T-helper 1 cell treated with Interleukin-12 subunit alpha and Interleukin-12 subunit beta and Interleukin-4 antibody, amounts not matched to agents 30 ng/mL and 1 ng/mL, for 36 hours (primary cell): ENCODE measurements around the gene IGIP. TPM values are rescaled to one million over a fixed set of nuclear protein-coding genes. Genes with fewer than 3 reads are reported as not detected.

Experiments used
- intact Hi-C: fragments of 100-400 bp; cut with micrococcal nuclease; formaldehyde crosslinking; loops from one replicate; pipeline ENCODE4 v1.15.1; 2024
- total RNA-seq: library from RNA; stranded (reverse); gene quantifications from 2 replicates; pipeline ENCODE4 v1.2.3, GENCODE V29; 2022

IGIP gene
- total RNA-seq, 1 donor from 2014 or later, result 3.9 TPM

DNA sequence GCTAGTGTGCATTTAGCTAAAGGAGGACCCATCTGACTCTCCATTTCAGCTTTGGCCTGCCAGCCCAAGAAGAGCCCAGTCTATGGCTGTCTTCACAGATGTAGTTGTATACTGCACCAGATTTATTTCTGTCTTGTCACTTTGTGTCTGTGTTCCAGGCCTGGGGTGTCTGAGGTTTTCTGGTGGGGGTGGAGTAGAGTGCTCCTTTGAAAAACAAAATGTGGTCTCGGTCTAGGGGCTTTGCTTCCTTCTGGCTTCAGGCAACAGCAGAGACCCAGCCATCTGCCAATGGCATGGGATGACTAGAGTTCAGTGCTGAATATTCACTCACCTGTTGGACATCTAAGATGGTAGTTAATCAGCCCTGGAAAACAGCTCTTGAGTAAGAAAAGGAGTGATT, 10.9 kb downstream of the IGIP start:
- intact Hi-C loops, result no loop called here

DNA sequence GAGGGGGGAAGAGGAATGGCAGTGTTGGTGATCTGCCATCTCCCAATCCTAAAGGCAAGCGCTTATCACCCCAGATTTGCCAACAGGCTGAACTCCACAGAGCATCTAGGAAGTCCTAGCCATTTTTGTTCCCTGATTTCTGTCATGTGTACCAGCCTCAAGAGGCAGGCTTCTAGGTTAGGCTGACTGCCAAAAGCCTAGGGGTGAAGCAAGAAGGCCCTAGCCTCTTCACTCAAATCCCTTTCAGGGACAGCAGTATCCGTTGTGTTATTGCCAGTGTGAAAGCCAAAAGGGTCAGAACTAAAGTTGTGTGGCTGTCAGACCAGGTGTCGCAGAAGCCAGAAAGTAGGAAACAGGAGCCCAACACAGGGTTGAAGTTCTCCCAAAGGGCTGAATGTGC, 14.7 kb downstream of the IGIP start:
- intact Hi-C loops, result no loop called here

DNA sequence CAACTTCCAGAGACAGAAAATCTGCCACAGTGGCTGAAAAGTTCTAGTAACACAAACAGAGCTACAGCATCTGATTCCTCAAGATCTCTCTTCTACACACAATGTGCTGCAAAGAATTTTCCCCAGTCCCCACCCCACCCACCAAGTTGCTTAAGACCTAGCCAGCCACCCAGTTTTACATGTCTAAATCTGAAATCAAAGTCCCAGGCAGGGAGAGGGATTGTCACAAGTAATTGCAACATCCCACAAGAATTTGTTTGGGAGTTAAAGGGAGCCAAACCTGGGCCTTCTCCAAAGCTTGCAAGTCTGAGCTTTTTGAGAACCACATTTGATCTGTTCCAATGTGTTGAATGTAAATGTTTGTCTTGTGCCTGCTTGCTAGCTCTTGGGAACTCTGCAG, 15.5 kb downstream of the IGIP start:
- intact Hi-C loops, result no loop called here

DNA sequence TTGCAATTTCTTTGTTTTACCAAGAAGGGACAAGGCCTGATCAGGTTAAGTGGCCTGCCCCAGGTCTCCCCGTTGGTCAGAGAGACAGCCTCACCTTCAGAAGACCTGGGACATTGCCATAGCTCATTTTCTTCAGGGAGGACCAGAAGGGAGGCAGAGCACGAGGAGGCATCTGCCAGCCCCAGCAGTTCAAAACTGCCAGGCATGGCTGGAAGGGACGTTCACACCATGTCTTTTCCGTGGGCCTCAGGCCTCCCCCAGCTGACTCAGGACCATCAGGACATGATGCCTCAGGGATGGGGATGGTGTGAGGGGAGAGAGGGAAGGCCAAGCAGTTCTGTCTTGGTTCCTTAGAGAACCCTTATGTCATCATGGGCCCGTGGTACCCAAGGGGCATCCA, 16.5 kb downstream of the IGIP start:
- intact Hi-C loops, result no loop called here

DNA sequence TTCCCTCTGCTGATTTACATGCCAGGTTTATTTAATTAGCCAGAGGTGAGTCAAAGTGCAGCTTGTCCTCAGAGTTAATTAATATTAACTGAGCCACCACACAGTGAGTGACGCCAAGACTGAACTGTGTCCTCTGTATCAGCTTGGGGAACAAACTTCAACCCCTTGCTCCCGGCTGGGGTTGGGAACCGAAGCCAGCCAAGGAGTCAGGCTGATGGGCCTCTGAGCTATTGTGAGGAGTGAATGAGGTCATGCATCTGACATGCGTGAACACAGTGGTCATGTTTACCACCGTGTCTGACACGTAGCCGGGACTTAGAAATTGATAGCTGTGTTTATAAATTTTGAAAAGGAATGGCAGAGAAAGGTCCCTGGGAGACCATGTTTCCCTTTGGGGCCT, 17.1 kb downstream of the IGIP start:
- intact Hi-C loops, result no loop called here

DNA sequence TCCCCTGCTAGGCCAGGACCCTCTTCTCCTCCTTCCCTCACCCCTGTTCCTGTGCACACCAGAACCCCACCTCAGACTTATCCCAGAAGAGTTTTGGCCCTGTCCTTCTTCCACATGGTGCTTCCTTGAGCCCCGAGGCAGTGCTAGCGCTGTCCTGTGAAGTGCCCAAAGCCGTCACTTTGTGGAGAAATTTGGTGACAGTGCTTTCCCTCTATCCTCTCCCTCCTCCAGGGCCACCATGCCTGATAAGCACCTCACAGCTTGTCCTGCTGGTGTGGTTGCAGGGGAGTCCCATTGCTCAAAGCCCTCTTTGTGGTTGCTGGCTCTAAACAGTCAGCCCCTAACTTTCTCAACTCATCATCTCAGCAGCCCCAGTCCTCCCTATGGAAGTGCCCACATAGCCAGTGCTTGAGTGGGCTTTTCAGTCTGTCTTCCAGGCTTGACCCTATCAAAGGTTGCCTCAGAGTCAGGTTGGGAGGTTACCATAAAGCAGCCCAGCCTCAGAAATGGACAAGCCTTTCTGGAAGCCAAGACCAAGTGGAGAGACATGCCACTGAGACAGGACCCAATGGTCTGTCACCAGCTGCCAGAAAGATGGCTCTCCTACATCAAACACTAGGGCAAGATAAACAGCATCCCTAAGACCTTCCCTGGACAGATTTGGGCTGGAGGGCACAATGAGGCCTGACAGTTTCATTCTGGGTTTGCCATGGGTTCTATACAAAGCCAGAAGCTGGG, 18.0 kb downstream of the IGIP start:
- intact Hi-C loops, result loop anchor here (1.0 kb wide), 4 partner anchors 14 to 70 kb away; no protein-coding TSS in a partner anchor

DNA sequence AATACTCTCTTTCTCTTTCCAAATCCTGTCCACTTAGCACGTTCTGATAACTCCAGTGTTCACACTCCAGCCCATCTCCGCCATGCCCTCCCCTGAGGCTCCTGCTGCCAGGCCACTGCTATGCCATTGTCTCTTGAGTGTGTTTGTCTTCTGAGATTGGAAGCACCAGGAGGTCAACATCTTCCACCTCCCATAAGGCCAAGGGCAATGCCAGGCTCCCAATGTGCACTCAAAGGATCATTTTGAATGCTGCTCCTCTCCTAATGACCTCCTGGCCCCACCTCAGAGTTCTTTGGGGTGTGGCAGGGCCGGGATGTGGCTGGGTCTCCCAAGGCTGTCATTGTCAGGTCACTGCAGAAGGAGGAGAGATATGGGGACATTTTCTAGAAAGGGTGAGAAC, 19.5 kb downstream of the IGIP start:
- intact Hi-C loops, result no loop called here

DNA sequence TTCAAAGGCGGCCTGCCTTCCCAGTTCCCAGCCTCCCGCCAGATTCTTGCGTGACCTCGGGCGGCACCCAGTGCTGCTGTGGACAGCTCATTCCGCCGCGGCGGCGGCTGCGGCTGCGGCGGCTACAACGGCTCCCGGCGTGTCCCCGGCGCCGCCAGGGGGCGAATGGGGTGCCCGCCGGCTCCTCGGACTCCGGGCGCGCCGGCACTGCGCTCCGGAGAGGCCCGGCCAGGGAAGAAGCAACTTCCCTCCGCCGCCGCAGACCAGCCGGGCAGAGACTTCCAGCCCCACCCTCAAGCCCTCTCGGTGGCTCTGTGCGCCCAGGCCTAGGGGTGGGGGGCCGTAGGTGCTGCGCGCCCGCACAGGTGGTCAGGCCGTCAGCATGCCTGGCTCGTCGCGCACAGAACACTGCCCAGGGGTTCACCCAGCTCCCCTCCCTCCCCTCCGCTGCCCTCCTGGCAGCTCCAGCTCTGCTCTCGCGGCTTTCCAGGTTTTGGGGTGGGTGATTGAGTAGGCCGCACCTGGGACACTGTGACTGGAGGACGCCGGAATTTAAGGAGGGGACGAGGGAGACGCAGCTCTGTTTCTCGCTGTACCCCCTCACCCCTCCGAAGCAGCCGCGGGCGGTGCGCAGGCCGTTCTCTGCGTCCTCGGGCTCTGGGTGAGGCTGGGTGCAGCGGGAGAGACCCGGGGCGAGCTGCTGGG, 20.2 kb downstream of the IGIP start:
- intact Hi-C loops, result no loop called here

DNA sequence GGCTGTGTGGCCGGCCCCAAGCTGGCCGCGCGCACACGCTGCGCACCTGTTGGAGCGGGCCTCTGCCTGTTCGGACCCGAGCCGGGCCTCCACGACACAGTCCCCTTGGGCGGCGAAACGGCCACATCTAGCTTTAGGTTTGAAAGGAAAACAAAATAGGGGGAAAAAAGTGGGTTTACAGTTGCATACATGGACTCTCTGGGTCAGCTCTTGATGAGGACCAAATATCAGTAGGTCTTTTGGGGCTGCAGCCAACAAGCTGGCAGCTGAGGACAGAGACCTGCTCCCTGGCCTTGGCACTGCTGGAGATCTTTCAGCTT, 20.7 kb downstream of the IGIP start:
- intact Hi-C loops, result no loop called here

DNA sequence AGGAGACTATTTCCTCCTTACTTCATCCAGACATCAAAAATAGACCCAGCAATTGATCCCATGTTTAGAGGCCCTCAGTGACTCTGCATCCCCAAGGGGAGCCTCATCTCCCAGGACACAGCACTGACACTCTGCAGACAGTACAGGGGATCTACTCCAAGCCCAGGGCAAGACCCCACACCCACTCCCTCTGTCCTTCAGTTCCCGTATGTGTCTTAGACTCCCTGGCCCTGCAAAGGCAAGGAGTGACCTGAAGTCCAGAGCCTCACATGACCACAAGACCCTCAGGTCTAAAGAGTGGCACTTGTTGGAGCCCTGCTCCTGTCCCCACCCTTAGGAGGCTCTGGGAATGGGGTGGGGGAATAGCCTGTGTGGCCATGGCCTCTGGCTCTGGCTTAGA, 21.7 kb downstream of the IGIP start:
- intact Hi-C loops, result no loop called here

DNA sequence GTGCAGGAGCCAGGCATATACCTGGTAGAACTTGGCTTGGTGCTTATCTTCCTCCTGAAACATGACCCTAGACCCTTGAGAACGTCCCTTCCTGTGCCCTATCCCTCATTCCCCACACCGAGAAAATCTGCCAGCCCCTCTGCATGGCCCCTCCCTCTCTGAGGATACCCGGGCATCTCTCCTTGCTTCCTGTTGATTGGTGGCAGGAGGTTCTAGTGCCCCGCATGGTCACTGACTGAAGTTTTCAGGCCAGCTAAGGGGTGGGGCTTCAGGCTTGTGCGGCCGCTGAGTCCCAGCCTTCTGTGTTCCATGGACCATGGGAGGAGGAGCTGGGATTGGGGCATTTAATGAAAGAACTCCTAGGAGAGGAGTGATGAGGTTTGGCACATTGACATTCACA, 22.8 kb downstream of the IGIP start:
- intact Hi-C loops, result no loop called here

DNA sequence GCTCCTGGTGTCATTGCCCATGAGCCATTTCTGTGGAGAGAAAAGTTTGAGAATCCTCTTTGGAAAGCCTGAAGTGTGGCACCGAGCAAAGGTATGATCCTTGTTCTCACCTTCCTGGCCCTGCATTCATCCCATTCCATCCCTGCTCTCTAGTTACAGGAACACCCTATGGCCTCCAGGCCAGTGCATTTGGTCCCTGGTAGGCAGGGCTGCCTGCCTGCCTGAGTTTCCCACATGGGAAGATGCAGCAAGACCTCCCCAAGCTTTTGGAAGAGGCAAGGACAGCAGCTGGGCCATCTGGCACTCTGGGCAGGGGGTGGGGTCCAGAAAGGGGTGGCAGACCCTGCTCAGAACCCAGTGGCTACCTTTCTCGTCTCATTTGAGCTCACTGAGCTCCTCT, 24.5 kb downstream of the IGIP start:
- intact Hi-C loops, result loop anchor here (10.0 kb wide), 1 partner anchor 285 kb away; no protein-coding TSS in a partner anchor

DNA sequence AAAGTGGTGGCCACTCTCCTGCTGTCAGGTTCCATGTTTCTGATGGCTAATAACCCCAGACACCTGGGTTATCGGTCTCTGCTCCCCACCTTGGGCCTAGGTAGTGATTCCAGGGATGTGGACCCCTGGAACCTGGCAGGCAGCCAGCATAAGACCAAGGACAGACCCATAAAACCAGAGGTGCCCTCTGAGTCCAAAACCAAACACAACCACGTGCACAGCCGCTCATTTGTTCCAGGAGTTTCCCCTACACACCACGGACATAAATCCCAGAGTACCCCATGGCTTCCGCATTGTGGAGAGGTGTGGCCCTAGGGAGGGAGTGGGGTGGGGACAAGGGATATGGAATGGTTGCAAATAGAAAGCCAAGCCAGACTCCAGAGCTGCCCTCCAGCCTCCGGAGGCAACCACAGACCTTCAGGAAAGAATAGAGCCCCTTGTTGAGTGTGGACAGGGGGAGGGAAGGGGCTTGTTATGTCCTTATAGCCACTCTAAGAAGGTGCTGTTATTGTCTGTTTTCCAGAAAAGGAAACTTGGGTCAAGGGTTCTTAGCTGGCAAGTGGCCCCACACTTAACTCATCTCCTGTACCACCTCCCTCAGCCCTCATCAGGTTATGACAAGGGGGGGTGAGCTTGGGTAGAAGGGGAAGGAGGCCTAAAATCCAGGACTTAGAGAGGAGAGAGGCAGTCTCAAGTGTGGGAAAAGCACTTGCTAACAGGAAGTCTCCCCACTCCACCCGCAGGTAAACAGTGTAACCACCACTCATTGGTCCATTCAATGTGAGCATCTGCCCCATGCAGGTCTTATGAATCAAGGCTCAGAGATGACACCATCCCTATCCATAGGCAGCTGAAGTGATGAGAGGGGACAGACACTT, 25.6 kb downstream of the IGIP start:
- intact Hi-C loops, result loop anchor here (10.0 kb wide), 1 partner anchor 287 kb away; no protein-coding TSS in a partner anchor

DNA sequence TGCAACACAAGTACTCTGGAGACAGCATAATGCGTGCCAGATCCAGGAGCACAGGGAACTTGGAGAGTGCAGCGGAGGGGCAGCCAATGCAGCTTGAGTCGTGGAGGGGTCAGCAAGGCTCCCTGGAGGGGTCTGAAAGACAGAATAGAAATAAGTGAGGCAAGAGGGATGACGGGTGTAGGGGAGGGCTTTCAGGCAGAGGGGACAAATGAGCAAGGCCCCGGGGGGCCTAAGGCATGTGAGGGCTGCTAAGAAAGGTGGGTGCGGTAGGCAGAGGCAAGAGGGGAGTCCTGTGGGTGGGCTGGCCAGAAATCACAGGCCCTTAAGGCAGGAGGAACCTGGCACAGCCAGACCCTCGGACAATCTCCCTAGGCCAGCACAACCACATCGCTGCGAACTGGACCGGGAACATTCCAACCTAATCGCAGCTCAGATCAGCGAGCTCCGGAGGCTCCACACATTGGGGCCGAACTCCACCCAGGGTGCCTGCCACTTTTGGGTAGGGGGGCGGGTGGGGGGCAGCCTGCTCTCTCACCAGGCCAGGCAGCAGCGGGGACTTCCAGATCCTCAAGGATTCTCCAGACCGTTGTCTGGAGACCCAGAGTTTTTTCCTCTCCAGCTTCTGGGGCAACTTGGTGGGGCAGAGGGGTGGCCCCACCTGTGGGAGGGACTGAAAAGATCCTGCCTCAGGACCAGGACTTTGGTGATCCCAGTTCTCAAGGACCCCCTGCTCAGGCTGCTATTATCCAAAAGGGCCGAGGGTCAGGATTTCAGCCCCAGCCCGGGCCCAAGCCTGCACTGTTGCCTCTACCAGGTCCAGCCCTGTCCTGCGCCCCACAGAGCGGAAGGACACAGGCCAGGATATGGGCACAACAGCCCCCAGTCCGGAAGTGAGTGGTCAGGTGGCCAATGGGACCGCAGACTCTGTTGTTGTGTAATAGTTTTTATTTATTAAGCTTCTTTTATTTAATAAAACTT, 26.6 kb downstream of the IGIP start:
- intact Hi-C loops, result loop anchor here (10.0 kb wide), 1 partner anchor 288 kb away; no protein-coding TSS in a partner anchor

DNA sequence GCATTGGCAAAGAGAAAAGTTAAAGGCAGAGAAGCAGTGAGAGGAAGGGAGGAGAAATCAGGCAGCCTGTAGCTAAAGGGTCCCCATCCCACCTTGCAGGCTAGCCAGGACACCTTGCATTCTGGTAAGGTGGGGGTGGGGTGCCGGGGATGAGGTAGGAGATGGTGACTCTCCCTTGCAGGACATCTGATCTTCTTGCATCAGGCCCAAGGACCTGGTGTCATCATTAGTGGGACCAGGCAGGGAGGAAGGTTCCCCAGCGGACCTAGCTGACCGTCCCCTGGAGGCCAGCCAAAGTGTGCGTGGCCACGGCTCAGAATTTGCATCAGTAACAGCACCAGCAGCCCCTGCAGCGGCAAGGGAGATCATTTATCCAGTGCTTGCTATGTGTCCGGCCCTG, 27.5 kb downstream of the IGIP start:
- intact Hi-C loops, result loop anchor here (10.0 kb wide), 1 partner anchor 288 kb away; no protein-coding TSS in a partner anchor

DNA sequence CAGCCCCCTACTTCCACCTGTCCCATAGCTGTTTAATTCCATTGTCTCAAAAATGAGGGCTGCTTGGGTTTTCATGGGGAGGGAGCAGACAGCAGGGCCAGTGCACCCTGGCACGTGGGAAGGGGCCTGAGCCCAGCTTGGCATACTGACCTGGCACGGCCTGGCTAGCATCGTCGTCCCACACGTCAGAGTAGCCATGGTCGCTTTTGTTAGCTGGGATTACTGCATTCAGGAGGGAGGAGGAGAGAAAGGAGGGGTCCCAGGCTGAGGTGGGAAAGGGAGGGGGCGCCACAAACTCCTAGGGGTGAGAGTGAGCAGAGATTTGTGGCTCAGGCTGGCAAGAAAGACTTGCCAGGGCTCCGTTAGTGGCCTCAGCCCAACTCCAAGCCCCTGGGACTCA, 28.2 kb downstream of the IGIP start:
- intact Hi-C loops, result loop anchor here (10.0 kb wide), 1 partner anchor 289 kb away; no protein-coding TSS in a partner anchor

DNA sequence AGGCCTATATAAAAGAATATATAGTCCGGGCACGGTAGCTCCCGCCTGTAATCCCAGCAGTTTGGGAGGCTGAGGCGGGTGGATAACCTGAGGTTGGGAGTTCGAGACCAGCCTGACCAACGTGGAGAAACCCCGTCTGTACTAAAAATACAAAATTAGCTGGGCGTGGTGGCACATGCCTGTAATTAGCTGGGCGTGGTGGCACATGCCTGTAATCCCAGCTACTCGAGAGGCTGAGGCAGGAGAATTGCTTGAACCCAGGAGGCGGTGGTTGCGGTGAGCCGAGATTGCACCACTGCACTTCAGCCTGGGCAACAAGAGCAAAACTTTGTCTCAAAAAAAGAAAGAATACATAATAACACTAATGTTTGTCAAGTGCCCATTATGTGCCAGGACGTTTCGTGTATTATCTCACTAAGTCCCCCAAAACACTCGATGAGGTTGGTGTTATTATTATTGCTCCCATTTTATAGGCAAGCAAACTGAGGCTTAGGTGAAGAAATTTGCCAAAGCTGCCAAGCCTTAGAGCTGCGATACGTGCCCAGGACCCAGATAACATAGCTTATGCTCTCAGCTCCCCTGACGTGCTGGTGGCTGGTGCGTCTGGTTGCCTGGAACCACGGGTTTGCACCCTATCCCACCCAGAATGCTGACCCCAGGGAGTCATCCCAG, 29.1 kb downstream of the IGIP start:
- intact Hi-C loops, result loop anchor here (10.0 kb wide), 1 partner anchor 290 kb away; no protein-coding TSS in a partner anchor

DNA sequence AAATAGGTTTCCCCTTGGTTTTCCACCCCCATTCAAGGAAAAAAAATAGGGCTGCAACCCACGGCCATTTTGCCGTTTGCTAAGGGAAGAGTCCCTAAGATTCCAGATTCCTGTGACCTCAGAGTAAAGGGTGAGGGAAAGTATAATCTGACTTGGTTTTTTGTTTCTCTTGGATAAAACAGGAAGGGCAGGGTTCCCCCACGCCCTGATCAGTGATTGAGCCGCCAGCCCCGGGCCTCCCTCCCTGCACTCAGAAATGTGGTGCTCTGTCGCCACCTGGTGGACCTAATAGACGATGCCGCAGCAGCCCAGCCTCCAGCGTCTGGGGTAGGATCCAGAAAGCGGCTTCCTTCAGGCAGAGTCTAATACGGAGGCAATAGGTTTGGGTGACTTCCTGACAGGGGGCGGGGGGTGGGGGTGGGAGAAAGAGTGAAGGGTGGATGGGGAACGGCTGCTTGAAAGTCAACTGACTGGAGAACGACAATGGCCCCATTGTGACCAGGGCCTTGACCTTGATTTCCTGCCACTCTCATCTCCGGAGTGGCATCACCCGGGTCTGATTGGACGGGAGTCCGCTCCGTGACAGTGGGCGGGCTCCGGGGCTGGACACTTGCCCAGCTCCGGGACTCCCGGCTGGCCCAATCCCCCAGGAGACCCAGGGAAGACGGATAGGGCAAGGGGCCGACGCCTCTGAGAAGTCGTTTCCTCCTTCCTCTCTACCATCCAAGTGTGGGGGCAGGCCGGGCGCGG, 31.5 kb downstream of the IGIP start:
- intact Hi-C loops, result loop anchor here (1.0 to 10.0 kb wide), 8 partner anchors 13 to 370 kb away; partner anchors contain the start of genes CYSTM1 and PURA
